T-helper 2 cell treated with Interferon-gamma antibody and Interleukin-4, amounts not matched to agents 5 μg/mL and 100 μg/mL, for 36 hours (primary cell): ENCODE results near the gene LAMTOR3.

Source experiments
- DNase-seq: peaks from one replicate; pipeline ENCODE4 v3.0.0; 2021; ENCODE audit warnings: low spot score
- H3K27ac Mint-ChIP-seq: one replicate; pipeline ENCODE4 v1.8.0; 2021; ENCODE audit warnings: mild to moderate bottlenecking, mixed read lengths
- H3K27me3 Mint-ChIP-seq: one replicate; pipeline ENCODE4 v1.8.0; 2021; ENCODE audit warnings: low read depth, mixed read lengths
- H3K36me3 Mint-ChIP-seq: one replicate; pipeline ENCODE4 v1.8.0; 2021; ENCODE audit warnings: low read depth, mixed read lengths
- H3K4me1 Mint-ChIP-seq: one replicate; pipeline ENCODE4 v1.8.0; 2021; ENCODE audit warnings: low read depth, mixed read lengths
- H3K4me3 Mint-ChIP-seq: one replicate; pipeline ENCODE4 v1.8.0; 2022; ENCODE audit warnings: mild to moderate bottlenecking, moderate library complexity, mixed read lengths
- H3K9me3 Mint-ChIP-seq: one replicate; pipeline ENCODE4 v1.8.0; 2021; ENCODE audit warnings: mixed read lengths

The LAMTOR3 gene

GRCh38 chr4:99885687-99886086, 8.5 kb downstream of the LAMTOR3 start:
- H3K4me1 Mint-ChIP-seq, result peaks cover 4% of the 10 kb centered on the region
- H3K36me3 Mint-ChIP-seq, result peaks cover 15% of the 10 kb centered on the region
- no peak for DNase-seq
- H3K27me3 Mint-ChIP-seq, result no peaks in the 10 kb centered on the region
- H3K4me3 Mint-ChIP-seq, result no peak overlapping the region
- no peaks in the 10 kb centered on the region for H3K9me3 Mint-ChIP-seq
- H3K27ac Mint-ChIP-seq, result no peak overlapping the region

- no peak for DNase-seq
- H3K27me3 Mint-ChIP-seq, result no peaks in the 10 kb centered on the region
- peaks cover 17% of the 10 kb centered on the region for H3K36me3 Mint-ChIP-seq
- no peak overlapping the region for H3K27ac Mint-ChIP-seq
- peaks cover 4% of the 10 kb centered on the region for H3K4me1 Mint-ChIP-seq
- no peak overlapping the region for H3K4me3 Mint-ChIP-seq
- H3K9me3 Mint-ChIP-seq, result no peaks in the 10 kb centered on the region
Observed at GRCh38 chr4:99885063-99885664, 9.1 kb downstream of the LAMTOR3 start.

- H3K4me3 Mint-ChIP-seq, result no peak overlapping the region
Observed at GRCh38 chr4:99879458-99879857, 14.8 kb downstream of the LAMTOR3 start.

GRCh38 chr4:99878604-99879003, 15.6 kb downstream of the LAMTOR3 start:
- H3K36me3 Mint-ChIP-seq, result peaks cover 32% of the 10 kb centered on the region
- no peaks in the 10 kb centered on the region for H3K27me3 Mint-ChIP-seq
- H3K27ac Mint-ChIP-seq, result no peak overlapping the region
- H3K4me3 Mint-ChIP-seq, result no peak overlapping the region
- no peaks in the 10 kb centered on the region for H3K4me1 Mint-ChIP-seq
- DNase-seq, result no peak
- H3K9me3 Mint-ChIP-seq, result no peaks in the 10 kb centered on the region

More at GRCh38 chr4:99879458-99879857, 14.8 kb downstream of the LAMTOR3 start:
- Mint-ChIP-seq H3K4me1 (no peaks in the 10 kb centered on the region), H3K27ac (no peak overlapping the region), H3K27me3 (no peaks in the 10 kb centered on the region), H3K9me3 (no peaks in the 10 kb centered on the region), H3K36me3 (peaks cover 28% of the 10 kb centered on the region)
- no peak for DNase-seq

GRCh38 chr4:99876946-99877345, 17.3 kb downstream of the LAMTOR3 start:
- peaks cover 29% of the 10 kb centered on the region for H3K36me3 Mint-ChIP-seq
- no peaks in the 10 kb centered on the region for H3K27me3 Mint-ChIP-seq
- no peak overlapping the region for H3K4me3 Mint-ChIP-seq
- H3K27ac Mint-ChIP-seq, result no peak overlapping the region
- H3K4me1 Mint-ChIP-seq, result no peaks in the 10 kb centered on the region
- H3K9me3 Mint-ChIP-seq, result no peaks in the 10 kb centered on the region
- DNase-seq, result no peak

- no peaks in the 10 kb centered on the region for H3K9me3 Mint-ChIP-seq
- H3K4me1 Mint-ChIP-seq, result peaks cover 4% of the 10 kb centered on the region
- no peak overlapping the region for H3K27ac Mint-ChIP-seq
- H3K36me3 Mint-ChIP-seq, result peaks cover 29% of the 10 kb centered on the region
- H3K4me3 Mint-ChIP-seq, result no peak overlapping the region
- DNase-seq, result no peak
- no peaks in the 10 kb centered on the region for H3K27me3 Mint-ChIP-seq
Observed at GRCh38 chr4:99875071-99875470, 19.2 kb downstream of the LAMTOR3 start.

- H3K27me3 Mint-ChIP-seq, result no peaks in the 10 kb centered on the region
- peaks cover 9% of the 10 kb centered on the region for H3K4me1 Mint-ChIP-seq
- H3K27ac Mint-ChIP-seq, result no peak overlapping the region
- no peaks in the 10 kb centered on the region for H3K9me3 Mint-ChIP-seq
- H3K36me3 Mint-ChIP-seq, result peaks cover 37% of the 10 kb centered on the region
- no peak overlapping the region for H3K4me3 Mint-ChIP-seq
- DNase-seq, result no peak
Observed at GRCh38 chr4:99872570-99872969, 21.7 kb downstream of the LAMTOR3 start.

GRCh38 chr4:99868126-99868596, 26.1 kb downstream of the LAMTOR3 start:
- no peaks in the 10 kb centered on the region for H3K27me3 Mint-ChIP-seq
- peaks cover 9% of the 10 kb centered on the region for H3K4me1 Mint-ChIP-seq
- H3K9me3 Mint-ChIP-seq, result no peaks in the 10 kb centered on the region
- DNase-seq, result peak; percentile 49
- H3K4me3 Mint-ChIP-seq, result no peak overlapping the region
- H3K27ac Mint-ChIP-seq, result no peak overlapping the region
- H3K36me3 Mint-ChIP-seq, result peaks cover 47% of the 10 kb centered on the region

- Mint-ChIP-seq H3K9me3 (no peaks in the 10 kb centered on the region), H3K4me1 (peaks cover 20% of the 10 kb centered on the region), H3K4me3 (no peak overlapping the region), H3K27ac (no peak overlapping the region), H3K27me3 (no peaks in the 10 kb centered on the region), H3K36me3 (peaks cover 46% of the 10 kb centered on the region)
- no peak for DNase-seq
Observed at GRCh38 chr4:99863804-99864203, 30.4 kb downstream of the LAMTOR3 start.

- H3K27ac Mint-ChIP-seq, result peak overlapping the region; percentile 45
- H3K27me3 Mint-ChIP-seq, result no peaks in the 10 kb centered on the region
- H3K9me3 Mint-ChIP-seq, result no peaks in the 10 kb centered on the region
- H3K4me3 Mint-ChIP-seq, result peak overlapping the region; percentile 24
- H3K4me1 Mint-ChIP-seq, result peaks cover 26% of the 10 kb centered on the region
- peaks cover 47% of the 10 kb centered on the region for H3K36me3 Mint-ChIP-seq
- DNase-seq, result peak; percentile 51
Observed at GRCh38 chr4:99861120-99861905, 32.9 kb downstream of the LAMTOR3 start.

GRCh38 chr4:99860521-99860920, 33.7 kb downstream of the LAMTOR3 start:
- Mint-ChIP-seq H3K36me3 (peaks cover 48% of the 10 kb centered on the region), H3K4me1 (peaks cover 32% of the 10 kb centered on the region), H3K4me3 (no peak overlapping the region), H3K27ac (no peak overlapping the region), H3K27me3 (no peaks in the 10 kb centered on the region), H3K9me3 (no peaks in the 10 kb centered on the region)
- no peak for DNase-seq

- Mint-ChIP-seq H3K4me1 (peaks cover 41% of the 10 kb centered on the region), H3K9me3 (no peaks in the 10 kb centered on the region), H3K36me3 (peaks cover 48% of the 10 kb centered on the region), H3K4me3 (no peak overlapping the region), H3K27ac (no peak overlapping the region), H3K27me3 (no peaks in the 10 kb centered on the region)
- DNase-seq, result no peak
Observed at GRCh38 chr4:99859618-99860017, 34.6 kb downstream of the LAMTOR3 start.

GRCh38 chr4:99857307-99857706, 36.9 kb downstream of the LAMTOR3 start:
- Mint-ChIP-seq H3K27me3 (no peaks in the 10 kb centered on the region), H3K27ac (peak overlapping the region; percentile 48), H3K4me1 (peaks cover 57% of the 10 kb centered on the region), H3K9me3 (no peaks in the 10 kb centered on the region), H3K4me3 (no peak overlapping the region), H3K36me3 (peaks cover 56% of the 10 kb centered on the region)
- no peak for DNase-seq

- Mint-ChIP-seq H3K4me3 (peak overlapping the region; percentile 49), H3K9me3 (no peaks in the 10 kb centered on the region), H3K36me3 (peaks cover 54% of the 10 kb centered on the region), H3K27me3 (no peaks in the 10 kb centered on the region), H3K27ac (peak overlapping the region; percentile 93), H3K4me1 (peaks cover 55% of the 10 kb centered on the region)
- peak; percentile 31 for DNase-seq
Observed at GRCh38 chr4:99856166-99856565, 38.1 kb downstream of the LAMTOR3 start.
